SK-N-MC (cell line): Measurements from ENCODE around the gene PNMA6F.

ENCODE experiments used
- DNase-seq: peaks from one replicate; pipeline ENCODE4 v3.0.0-alpha.2; 2011; ENCODE audit warnings: low read depth, low spot score
- H3K27ac ChIP-seq: fragments of 200-600 bp; sonication (generic); 2 replicates; pipeline ENCODE4 v1.5.1; 2016; ENCODE audit warnings: mixed run types
- H3K36me3 ChIP-seq: fragments of 200-600 bp; sonication (generic); 2 replicates; pipeline ENCODE4 v1.6.1; 2017; ENCODE audit warnings: antibody characterized with exemption, low read length, mixed read lengths; ENCODE audit not compliant: insufficient read depth
- H3K4me3 ChIP-seq: fragments of 200-600 bp; sonication (generic); 2 replicates; pipeline ENCODE4 v1.5.1; 2016
- H3K9ac ChIP-seq: fragments of 200-600 bp; sonication (generic); 2 replicates; pipeline ENCODE4 v1.8.0; 2017; ENCODE audit warnings: mixed run types, mixed read lengths; ENCODE audit not compliant: insufficient read length
- H3K9me3 ChIP-seq: fragments of 200-600 bp; sonication (generic); 2 replicates; pipeline ENCODE4 v1.6.1; 2017; ENCODE audit warnings: low read depth, mild to moderate bottlenecking, antibody characterized with exemption, low read length, moderate library complexity, mixed read lengths
- EZH2 ChIP-seq: fragments of 200-600 bp; sonication (generic); IDR thresholded peaks from one replicate; pipeline ENCODE4 v1.6.1; 2017; ENCODE audit warnings: antibody characterized with exemption
- FOXP2 ChIP-seq: optimal IDR thresholded peaks from 2 replicates; pipeline ENCODE3; 2011; ENCODE audit warnings: mild to moderate bottlenecking, moderate library complexity; ENCODE audit not compliant: insufficient read depth; ENCODE audit errors: extremely low read length, control extremely low read depth
- POLR2AphosphoS5 ChIP-seq: IDR thresholded peaks from 2 replicates; pipeline ENCODE4 v1.6.1; 2012; ENCODE audit warnings: mild to moderate bottlenecking, low read depth, low read length, borderline replicate concordance

PNMA6F gene

GRCh38 chrX:153310901-153311300, 10.7 kb downstream of the PNMA6F start:
- Histone ChIP-seq H3K36me3 (no peaks in the 10 kb centered on the region), H3K4me3 (no peak overlapping the region), H3K9me3 (no peaks in the 10 kb centered on the region), H3K27ac (no peak overlapping the region), H3K9ac (no peak overlapping the region)
- no peak for TF ChIP-seq FOXP2
- no peak for TF ChIP-seq POLR2AphosphoS5
- no peak for TF ChIP-seq EZH2
- DNase-seq = no peak

GRCh38 chrX:153307276-153308178, 14.0 kb downstream of the PNMA6F start:
- H3K9ac ChIP-seq = no peak overlapping the region
- no peaks in the 10 kb centered on the region for H3K9me3 ChIP-seq
- H3K4me3 ChIP-seq = no peak overlapping the region
- no peaks in the 10 kb centered on the region for H3K36me3 ChIP-seq
- H3K27ac ChIP-seq = no peak overlapping the region
- no peak for DNase-seq
- TF ChIP-seq FOXP2 (no peak), POLR2AphosphoS5 (no peak), EZH2 (no peak)

- no peaks in the 10 kb centered on the region for H3K36me3 ChIP-seq
- no peak overlapping the region for H3K27ac ChIP-seq
- no peak for DNase-seq
- H3K9ac ChIP-seq = no peak overlapping the region
- H3K4me3 ChIP-seq = no peak overlapping the region
- TF ChIP-seq FOXP2 = no peak
- no peak for TF ChIP-seq POLR2AphosphoS5
- TF ChIP-seq EZH2 = no peak
- no peaks in the 10 kb centered on the region for H3K9me3 ChIP-seq
These were observed 14.9 kb downstream of the PNMA6F start for GRCh38 chrX:153306527-153307115.

GRCh38 chrX:153305972-153306371, 15.6 kb downstream of the PNMA6F start:
- Histone ChIP-seq H3K4me3 (no peak overlapping the region), H3K36me3 (no peaks in the 10 kb centered on the region), H3K9ac (no peak overlapping the region), H3K9me3 (no peaks in the 10 kb centered on the region), H3K27ac (no peak overlapping the region)
- no peak for TF ChIP-seq FOXP2
- DNase-seq = no peak

- Histone ChIP-seq H3K9ac (no peak overlapping the region), H3K4me3 (no peak overlapping the region), H3K9me3 (no peaks in the 10 kb centered on the region), H3K36me3 (no peaks in the 10 kb centered on the region), H3K27ac (no peak overlapping the region)
- no peak for DNase-seq
- TF ChIP-seq FOXP2 (no peak), EZH2 (no peak), POLR2AphosphoS5 (no peak)
These were observed 16.4 kb downstream of the PNMA6F start for GRCh38 chrX:153304988-153305736.

- TF ChIP-seq EZH2 (no peak), FOXP2 (no peak), POLR2AphosphoS5 (no peak)
- Histone ChIP-seq H3K9ac (no peak overlapping the region), H3K27ac (no peak overlapping the region), H3K36me3 (no peaks in the 10 kb centered on the region), H3K9me3 (no peaks in the 10 kb centered on the region), H3K4me3 (no peak overlapping the region)
- DNase-seq = no peak
These were observed 18.0 kb downstream of the PNMA6F start for GRCh38 chrX:153303276-153304262.

- H3K9ac ChIP-seq = no peak overlapping the region
- H3K27ac ChIP-seq = no peak overlapping the region
- DNase-seq = no peak
- TF ChIP-seq POLR2AphosphoS5 = no peak
- H3K9me3 ChIP-seq = no peaks in the 10 kb centered on the region
- H3K36me3 ChIP-seq = no peaks in the 10 kb centered on the region
- H3K4me3 ChIP-seq = no peak overlapping the region
These were observed 18.8 kb downstream of the PNMA6F start for GRCh38 chrX:153302796-153303195.
